ENCODE results near the gene FREM3. TPM values are rescaled to one million over a fixed set of nuclear protein-coding genes. Genes with fewer than 3 reads are reported as not detected.

The FREM3 gene
- total RNA-seq, 1 experiment from 2014 or later: 0.15 TPM

- TF ChIP-seq AR (CRISPR knock-in tag; IDR thresholded peaks at IDR 0.05) (no peak), KAT7 (CRISPR knock-in tag; IDR thresholded peaks at IDR 0.05; ENCODE audit: borderline replicate concordance) (no peak)
Observed at GRCh38 chr4:143658336-143658735, 42.1 kb downstream of the FREM3 start (continued).

- no peak for TF ChIP-seq PRRX2 (CRISPR knock-in tag; IDR thresholded peaks at IDR 0.05)
- no peak for TF ChIP-seq USF2 (CRISPR knock-in tag; IDR thresholded peaks at IDR 0.05)
- no peak for TF ChIP-seq SMAD4 (CRISPR knock-in tag; IDR thresholded peaks at IDR 0.05)
- POLR2A ChIA-PET: no interaction called here
- no peak overlapping the region for H3K4me3 Mint-ChIP-seq
- H3K27ac Mint-ChIP-seq: no peak overlapping the region
- DNase-seq (ENCODE audit: low spot score) (no peak), ATAC-seq (no peak)
- no peaks in the 10 kb centered on the region for H3K27me3 Mint-ChIP-seq (ENCODE audit: low read depth)
- H3K36me3 Mint-ChIP-seq: no peaks in the 10 kb centered on the region
- CTCF ChIA-PET: no interaction called here
- no peaks in the 10 kb centered on the region for H3K4me1 Mint-ChIP-seq
- H3K9me3 Mint-ChIP-seq: 0 out of 2 replicates have a peak, but pooled peaks cover 3% of the 10 kb centered on the region
Observed at GRCh38 chr4:143654571-143654970, 45.9 kb downstream of the FREM3 start.

GRCh38 chr4:143653031-143653430 is 47.4 kb downstream of the FREM3 start:
- ChIA-PET CTCF (no interaction called here), POLR2A (no interaction called here)
- no peaks in the 10 kb centered on the region for H3K4me1 Mint-ChIP-seq
- peaks cover 12% of the 10 kb centered on the region for H3K9me3 Mint-ChIP-seq
- H3K27me3 Mint-ChIP-seq (ENCODE audit: low read depth): no peaks in the 10 kb centered on the region
- H3K36me3 Mint-ChIP-seq: peaks cover 7% of the 10 kb centered on the region
- DNase-seq (ENCODE audit: low spot score) (no peak), ATAC-seq (no peak)
- H3K27ac Mint-ChIP-seq: no peak overlapping the region
- no peak overlapping the region for H3K4me3 Mint-ChIP-seq
- no peak for TF ChIP-seq EMX1 (CRISPR knock-in tag; IDR thresholded peaks at IDR 0.05)
- no peak for TF ChIP-seq NFE2L1 (CRISPR knock-in tag; IDR thresholded peaks at IDR 0.05)
- TF ChIP-seq ZNF396 (CRISPR knock-in tag; IDR thresholded peaks at IDR 0.05; ENCODE audit: borderline replicate concordance): no peak
- no peak for TF ChIP-seq NR3C1 (CRISPR knock-in tag; conservative IDR thresholded peaks at IDR 0.05; ENCODE audit: low read depth)
- TF ChIP-seq STAT6 (CRISPR knock-in tag; conservative IDR thresholded peaks at IDR 0.05; ENCODE audit: low read depth): no peak
- TF ChIP-seq KAT7 (CRISPR knock-in tag; IDR thresholded peaks at IDR 0.05; ENCODE audit: borderline replicate concordance): no peak
- no peak for TF ChIP-seq E2F5 (CRISPR knock-in tag; IDR thresholded peaks at IDR 0.05)
- TF ChIP-seq MXD4 (CRISPR knock-in tag; IDR thresholded peaks at IDR 0.05; ENCODE audit: borderline replicate concordance): no peak
- TF ChIP-seq AR (CRISPR knock-in tag; IDR thresholded peaks at IDR 0.05): no peak
- TF ChIP-seq USF1 (CRISPR knock-in tag; IDR thresholded peaks at IDR 0.05): no peak
- no peak for TF ChIP-seq SMAD3 (CRISPR knock-in tag; IDR thresholded peaks at IDR 0.05; ENCODE audit: borderline replicate concordance)
- no peak for TF ChIP-seq JUN (CRISPR knock-in tag; IDR thresholded peaks at IDR 0.05)
- no peak for TF ChIP-seq ZNF281 (CRISPR knock-in tag; IDR thresholded peaks at IDR 0.05)
- no peak for TF ChIP-seq NFATC4 (CRISPR knock-in tag; IDR thresholded peaks at IDR 0.05)
- no peak for TF ChIP-seq ERG (CRISPR knock-in tag; IDR thresholded peaks at IDR 0.05)
